B cell (primary cell): ENCODE results near the gene SUB1. TPM values are rescaled to one million over a fixed set of nuclear protein-coding genes. Genes with fewer than 3 reads are reported as not detected.

ENCODE experiments used
- ATAC-seq: fragments of 200-7000 bp; cut with Tn5 transposase; one replicate; pipeline ENCODE4 v1.10.0; 2021; ENCODE audit warnings: low read depth, mild to moderate bottlenecking, moderate number of reproducible peaks, moderate library complexity
- CTCF ChIA-PET: fragments of 350-600 bp; sonication (Branson Sonifier 250); formaldehyde crosslinking; loops from one replicate; lab custom pipeline; 2021; ENCODE audit warnings: antibody characterized with exemption, inconsistent platforms; lab: Charles Lee
- POLR2A ChIA-PET: fragments of 350-600 bp; sonication (Branson Sonifier 250); formaldehyde crosslinking; loops from one replicate; lab custom pipeline; 2021; ENCODE audit warnings: antibody characterized with exemption; lab: Charles Lee
- DNase-seq: peaks from one replicate; pipeline ENCODE4 v3.0.0; 2013
- H2AFZ ChIP-seq: 2 replicates; pipeline ENCODE4 v1.6.1; 2012; ENCODE audit warnings: mild to moderate bottlenecking, low read depth, low read length; ENCODE audit not compliant: insufficient read depth, poor library complexity, severe bottlenecking
- H3K27ac ChIP-seq, 2 donors: 1 replicate in 1 of 2; 2 replicates in 1 of 2; pipeline ENCODE4 v1.5.1; 2012 to 2013; ENCODE audit warnings: low read length in 2 of 2, mild to moderate bottlenecking in 2 of 2, moderate library complexity in 1 of 2
- H3K27me3 ChIP-seq, 4 experiments: fragments of 200-600 bp in 1 of 4; sonication (generic) in 1 of 4; replicated peaks in 1 of 4; 1 replicate in 2 of 4; 2 replicates in 2 of 4; pipeline versions ENCODE4 v1.6.1 to v1.7.0; 2013 to 2016; ENCODE audit warnings: low read length in 3 of 4, mild to moderate bottlenecking in 2 of 4, mixed read lengths in 1 of 4, moderate library complexity in 1 of 4; ENCODE audit not compliant: insufficient read depth in 4 of 4, control insufficient read depth in 3 of 4; ENCODE audit errors: control extremely low read depth in 1 of 4
- H3K36me3 ChIP-seq, 2 experiments: replicated peaks in 1 of 2; 1 replicate in 1 of 2; 2 replicates in 1 of 2; pipeline versions ENCODE4 v1.6.1 to v1.7.1; 2013; ENCODE audit warnings: low read length in 1 of 2; ENCODE audit not compliant: insufficient read depth in 2 of 2, control insufficient read depth in 1 of 2; ENCODE audit errors: control extremely low read depth in 1 of 2, extremely low read depth in 1 of 2
- H3K4me1 ChIP-seq, 2 donors: fragments of 200-600 bp in 1 of 2; sonication (generic) in 1 of 2; 1 replicate in 1 of 2; 2 replicates in 1 of 2; pipeline versions ENCODE4 v1.5.1 to v1.6.1; 2013 to 2017; ENCODE audit warnings: low read length in 2 of 2; ENCODE audit not compliant: control insufficient read depth in 2 of 2, insufficient read depth in 2 of 2
- H3K4me2 ChIP-seq: replicated peaks from 2 replicates; pipeline ENCODE3; 2012; ENCODE audit warnings: mild to moderate bottlenecking, low read depth, low read length; ENCODE audit not compliant: poor library complexity, severe bottlenecking
- H3K4me3 ChIP-seq, 5 experiments: fragments of 200-600 bp in 1 of 5; sonication (generic) in 1 of 5; 1 replicate in 3 of 5; 2 replicates in 2 of 5; pipeline versions ENCODE4 v1.5.1 to v1.7.0; 2011 to 2016; ENCODE audit warnings: low read length in 4 of 5, mild to moderate bottlenecking in 4 of 5, low read depth in 2 of 5, control low read depth in 1 of 5, moderate library complexity in 1 of 5; ENCODE audit not compliant: insufficient read depth in 1 of 5; ENCODE audit errors: control extremely low read depth in 1 of 5, extremely low read depth in 1 of 5
- H3K79me2 ChIP-seq: fragments of 200-600 bp; sonication (generic); one replicate; pipeline ENCODE4 v1.6.0; 2016; ENCODE audit warnings: low read length; ENCODE audit not compliant: control insufficient read depth, insufficient read depth
- H3K9ac ChIP-seq: fragments of 200-600 bp; sonication (generic); 2 replicates; pipeline ENCODE4 v1.6.1; 2017; ENCODE audit warnings: mild to moderate bottlenecking, low read length, moderate library complexity
- H3K9me3 ChIP-seq, 3 donors: one replicate each; pipeline versions ENCODE4 v1.6.1 to v1.7.1; 2013; ENCODE audit warnings: low read length in 2 of 3; ENCODE audit not compliant: control insufficient read depth in 2 of 3, insufficient read depth in 1 of 3; ENCODE audit errors: control extremely low read depth in 1 of 3
- H4K20me1 ChIP-seq: 2 replicates; pipeline ENCODE4 v1.6.0; 2012; ENCODE audit warnings: mild to moderate bottlenecking, low read length; ENCODE audit not compliant: insufficient read depth, control insufficient read depth, poor library complexity, severe bottlenecking
- H3K27ac Mint-ChIP-seq: one replicate; pipeline ENCODE4 v1.8.0; 2021; ENCODE audit warnings: mixed read lengths
- H3K27me3 Mint-ChIP-seq: one replicate; pipeline ENCODE4 v1.8.0; 2021; ENCODE audit warnings: mixed read lengths
- H3K4me1 Mint-ChIP-seq: one replicate; pipeline ENCODE4 v1.8.0; 2021; ENCODE audit warnings: mixed read lengths
- H3K4me3 Mint-ChIP-seq: one replicate; pipeline ENCODE4 v1.8.0; 2021; ENCODE audit warnings: mixed read lengths
- H3K9me3 Mint-ChIP-seq: one replicate; pipeline ENCODE4 v1.8.0; 2022; ENCODE audit warnings: mixed read lengths; ENCODE audit not compliant: insufficient read depth
- EZH2 ChIP-seq: IDR thresholded peaks from 2 replicates; pipeline ENCODE4 v1.6.1; 2012; ENCODE audit warnings: borderline replicate concordance, low read depth, mild to moderate bottlenecking, moderate library complexity, low read length; ENCODE audit not compliant: insufficient read depth, poor library complexity, severe bottlenecking
- WGBS: methylation state at CpG from one replicate; pipeline ENCODE4 v1.1.5; 2013; ENCODE audit warnings: missing lambda C conversion rate; ENCODE audit not compliant: insufficient coverage; 5-methylcytosine and 5-hydroxymethylcytosine counted together
- intact Hi-C: fragments of 100-400 bp; cut with micrococcal nuclease; formaldehyde crosslinking; loops from one replicate; pipeline ENCODE4 v1.10.0; 2022
- polyA plus RNA-seq: library from polyadenylated mRNA; depleted of rRNA; stranded (reverse); fragments of >200 nt; gene quantifications from 2 replicates; pipeline ENCODE4 v1.2.3, GENCODE V29; 2012
- total RNA-seq, 2 donors: library from RNA; stranded (reverse); fragments of 120-200 nt in 1 of 2; gene quantifications; 1 replicate in 1 of 2; 2 replicates in 1 of 2; pipeline versions ENCODE4 v1.2.3 to v1.2.4, GENCODE V29; 2013 to 2022
- TF ChIP-seq, protein P1 (sequence below): fragments of 200-600 bp; IDR thresholded peaks from one replicate; pipeline ENCODE4 v1.8.0; 2022; ENCODE audit warnings: antibody characterized with exemption, mild to moderate bottlenecking

SUB1 gene
- total and polyA plus RNA-seq, 2 donors (not counting 1 experiment from before 2014, with no cell fraction given) = 55.4 to 117 TPM

- H3K4me3 Mint-ChIP-seq = no peak overlapping the region
- peaks cover 86% of the 10 kb centered on the region for H3K79me2 ChIP-seq
- no peak overlapping the region for H3K4me2 ChIP-seq
- TF ChIP-seq, protein P1, sequence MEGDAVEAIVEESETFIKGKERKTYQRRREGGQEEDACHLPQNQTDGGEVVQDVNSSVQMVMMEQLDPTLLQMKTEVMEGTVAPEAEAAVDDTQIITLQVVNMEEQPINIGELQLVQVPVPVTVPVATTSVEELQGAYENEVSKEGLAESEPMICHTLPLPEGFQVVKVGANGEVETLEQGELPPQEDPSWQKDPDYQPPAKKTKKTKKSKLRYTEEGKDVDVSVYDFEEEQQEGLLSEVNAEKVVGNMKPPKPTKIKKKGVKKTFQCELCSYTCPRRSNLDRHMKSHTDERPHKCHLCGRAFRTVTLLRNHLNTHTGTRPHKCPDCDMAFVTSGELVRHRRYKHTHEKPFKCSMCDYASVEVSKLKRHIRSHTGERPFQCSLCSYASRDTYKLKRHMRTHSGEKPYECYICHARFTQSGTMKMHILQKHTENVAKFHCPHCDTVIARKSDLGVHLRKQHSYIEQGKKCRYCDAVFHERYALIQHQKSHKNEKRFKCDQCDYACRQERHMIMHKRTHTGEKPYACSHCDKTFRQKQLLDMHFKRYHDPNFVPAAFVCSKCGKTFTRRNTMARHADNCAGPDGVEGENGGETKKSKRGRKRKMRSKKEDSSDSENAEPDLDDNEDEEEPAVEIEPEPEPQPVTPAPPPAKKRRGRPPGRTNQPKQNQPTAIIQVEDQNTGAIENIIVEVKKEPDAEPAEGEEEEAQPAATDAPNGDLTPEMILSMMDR = no peak
- TF ChIP-seq EZH2 = no peak
- H3K4me1 Mint-ChIP-seq = peaks cover 33% of the 10 kb centered on the region
- H3K9ac ChIP-seq = no peak overlapping the region
- WGBS = no CpG with 5 or more reads among the region's 2 CpGs
- intact Hi-C loops = no loop called here
- H3K4me1 ChIP-seq = peaks cover 0 to 3% of the 10 kb centered on the region in 2 donors
- H3K27ac Mint-ChIP-seq = no peak overlapping the region
- H2AFZ ChIP-seq = no peak overlapping the region
- H3K27ac ChIP-seq = no peak overlapping the region
- H3K27me3 ChIP-seq = no peaks in the 10 kb centered on the region
- no peaks in the 10 kb centered on the region for H3K27me3 Mint-ChIP-seq
- DNase-seq = no peak
- ATAC-seq = no peak
- no peaks in the 10 kb centered on the region for H3K9me3 Mint-ChIP-seq
- ChIA-PET CTCF (interaction anchor here (10.4 kb wide), 1 partner anchor 106 kb away, joined by 469 read pairs; no protein-coding TSS in a partner anchor), POLR2A (no interaction called here)
- H3K36me3 ChIP-seq = peaks cover 9 to 90% of the 10 kb centered on the region in 2 experiments
- H3K9me3 ChIP-seq = no peaks in the 10 kb centered on the region
- no peak overlapping the region for H3K4me3 ChIP-seq
- peaks cover 97% of the 10 kb centered on the region for H4K20me1 ChIP-seq
Observed at GRCh38 chr5:32595118-32595517, 9.8 kb downstream of the SUB1 start.

- peaks cover 66% of the 10 kb centered on the region for H3K79me2 ChIP-seq
- WGBS = no CpG with 5 or more reads among the region's 2 CpGs
Observed at GRCh38 chr5:32597041-32597629, 11.8 kb downstream of the SUB1 start.

More at GRCh38 chr5:32597041-32597629, 11.8 kb downstream of the SUB1 start:
- intact Hi-C loops = no loop called here
- H3K4me1 ChIP-seq = peaks cover 0 to 2% of the 10 kb centered on the region in 2 donors
- Mint-ChIP-seq H3K9me3 (no peaks in the 10 kb centered on the region), H3K4me1 (peaks cover 24% of the 10 kb centered on the region), H3K4me3 (no peak overlapping the region), H3K27me3 (no peaks in the 10 kb centered on the region), H3K27ac (no peak overlapping the region)
- TF ChIP-seq, protein P1 = no peak
- TF ChIP-seq EZH2 = no peak
- ATAC-seq (no peak), DNase-seq (no peak)
- peaks cover 96% of the 10 kb centered on the region for H4K20me1 ChIP-seq
- no peak overlapping the region for H3K9ac ChIP-seq
- no peaks in the 10 kb centered on the region for H3K9me3 ChIP-seq
- CTCF ChIA-PET = interaction anchor here (0.6 to 2.4 kb wide), 3 partner anchors 15 to 187 kb away, joined by 3 to 6 read pairs (median 4); no protein-coding TSS in a partner anchor
- peaks cover 12 to 95% of the 10 kb centered on the region in 2 experiments for H3K36me3 ChIP-seq
- POLR2A ChIA-PET = no interaction called here
- no peak overlapping the region for H3K27ac ChIP-seq
- H2AFZ ChIP-seq = no peak overlapping the region
- no peak overlapping the region for H3K4me3 ChIP-seq
- H3K27me3 ChIP-seq = no peaks in the 10 kb centered on the region
- H3K4me2 ChIP-seq = no peak overlapping the region
